Kidney epithelial cell (primary cell): Measurements from ENCODE around the gene GABRR2. TPM values are rescaled to one million over a fixed set of nuclear protein-coding genes. Genes with fewer than 3 reads are reported as not detected.
"Not testable (repeated sequence)": the region's sequence is repeated elsewhere in the genome, so short reads cannot be mapped to it uniquely, and the experiment has no call there.

ENCODE experiments used
- DNase-seq: peaks from one replicate; pipeline ENCODE4 v3.0.0-alpha.2; 2010; ENCODE audit warnings: low read depth
- H3K27me3 ChIP-seq: 2 replicates; pipeline ENCODE4 v1.6.0; 2011; ENCODE audit warnings: low read length; ENCODE audit not compliant: control insufficient read depth, insufficient read depth
- H3K36me3 ChIP-seq: 2 replicates; pipeline ENCODE4 v1.5.1; 2011; ENCODE audit warnings: low read length; ENCODE audit not compliant: control insufficient read depth, insufficient read depth
- H3K4me3 ChIP-seq: 2 replicates; pipeline ENCODE4 v1.5.1; 2011; ENCODE audit warnings: low read depth, mild to moderate bottlenecking, control low read depth, low read length
- CTCF ChIP-seq: IDR thresholded peaks from 2 replicates; pipeline ENCODE4 v1.5.1; 2011; ENCODE audit warnings: mild to moderate bottlenecking, moderate library complexity, low read length, control low read depth, inconsistent platforms; ENCODE audit not compliant: insufficient read depth, poor library complexity, severe bottlenecking
- total RNA-seq: library from RNA; depleted of rRNA; stranded (reverse); fragments of >200 nt; gene quantifications from 2 replicates; pipeline ENCODE4 v1.2.3, GENCODE V29; 2015

The GABRR2 gene
- total RNA-seq, 1 donor from 2014 or later, result not detected

- Histone ChIP-seq H3K36me3 (no peaks in the 10 kb centered on the region), H3K27me3 (no peaks in the 10 kb centered on the region), H3K4me3 (no peak overlapping the region)
- no peak for TF ChIP-seq CTCF
- no peak for DNase-seq
Measured at GRCh38 chr6:89295981-89296380, 19.1 kb downstream of the GABRR2 start.

- not testable (repeated sequence) for H3K36me3 ChIP-seq, H3K4me3 ChIP-seq, DNase-seq, H3K27me3 ChIP-seq
Measured at GRCh38 chr6:89295116-89295515, 20.0 kb downstream of the GABRR2 start.

GRCh38 chr6:89291256-89291819, 23.8 kb downstream of the GABRR2 start:
- Histone ChIP-seq H3K27me3 (no peaks in the 10 kb centered on the region), H3K4me3 (no peak overlapping the region), H3K36me3 (no peaks in the 10 kb centered on the region)
- TF ChIP-seq CTCF, result no peak
- DNase-seq, result no peak

GRCh38 chr6:89290401-89291155, 24.5 kb downstream of the GABRR2 start:
- Histone ChIP-seq H3K27me3 (no peaks in the 10 kb centered on the region), H3K36me3 (no peaks in the 10 kb centered on the region), H3K4me3 (no peak overlapping the region)
- no peak for DNase-seq
- TF ChIP-seq CTCF, result no peak

- no peak for TF ChIP-seq CTCF
- Histone ChIP-seq H3K36me3 (no peaks in the 10 kb centered on the region), H3K4me3 (no peak overlapping the region), H3K27me3 (no peaks in the 10 kb centered on the region)
- no peak for DNase-seq
Measured at GRCh38 chr6:89289710-89290109, 25.4 kb downstream of the GABRR2 start.

- no peaks in the 10 kb centered on the region for H3K36me3 ChIP-seq
- DNase-seq, result no peak
- no peak overlapping the region for H3K4me3 ChIP-seq
- no peak for TF ChIP-seq CTCF
- H3K27me3 ChIP-seq, result no peaks in the 10 kb centered on the region
Measured at GRCh38 chr6:89287351-89288028, 27.6 kb downstream of the GABRR2 start.
